Measurements from ENCODE around the gene HNRNPCL1.

HNRNPCL1 gene

DNA sequence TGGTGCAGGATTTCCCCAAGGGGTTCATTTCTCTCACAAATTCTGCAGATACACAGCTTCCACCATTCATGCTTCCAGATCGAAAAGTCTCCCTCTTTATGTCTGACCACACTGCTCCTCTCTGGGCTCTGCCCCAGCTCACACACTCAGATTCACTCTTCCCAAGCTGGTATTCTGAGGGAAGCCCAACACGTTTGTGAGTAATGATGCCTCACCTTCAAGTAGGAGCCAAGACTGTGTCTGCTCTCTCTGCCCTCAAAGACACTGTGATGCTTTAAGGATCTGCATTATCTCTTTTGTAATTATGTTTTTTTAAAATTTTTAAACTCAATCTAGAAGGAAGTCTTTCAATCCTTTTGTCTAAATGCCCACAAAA is 37.1 kb downstream of the HNRNPCL1 start:
- peak; percentile 57 for ATAC-seq (ENCODE audit: low read depth)
- no peaks in the 10 kb centered on the region for H3K9me3 ChIP-seq (ENCODE audit: severe bottlenecking)
- no peaks in the 10 kb centered on the region for H3K4me1 ChIP-seq (ENCODE audit: insufficient read depth, poor library complexity, severe bottlenecking)
- no peaks in the 10 kb centered on the region for H3K27me3 ChIP-seq (ENCODE audit: insufficient read depth, poor library complexity, severe bottlenecking)
- no peak for DNase-seq (ENCODE audit: low spot score)
- no peak for TF ChIP-seq CTCF (IDR thresholded peaks at IDR 0.05; ENCODE audit: poor library complexity, severe bottlenecking)
- no peaks in the 10 kb centered on the region for H3K36me3 ChIP-seq (ENCODE audit: low read depth)
- H3K27ac ChIP-seq (ENCODE audit: poor library complexity, severe bottlenecking) = peak overlapping the region; percentile 60
- no peak overlapping the region for H3K4me3 ChIP-seq (ENCODE audit: severe bottlenecking)

- H3K4me3 ChIP-seq (ENCODE audit: severe bottlenecking) = no peak overlapping the region
- H3K36me3 ChIP-seq (ENCODE audit: low read depth) = no peaks in the 10 kb centered on the region
- H3K9me3 ChIP-seq (ENCODE audit: severe bottlenecking) = no peaks in the 10 kb centered on the region
- H3K27me3 ChIP-seq (ENCODE audit: insufficient read depth, poor library complexity, severe bottlenecking) = no peaks in the 10 kb centered on the region
- H3K27ac ChIP-seq (ENCODE audit: poor library complexity, severe bottlenecking) = peak overlapping the region; percentile 60
- TF ChIP-seq CTCF (IDR thresholded peaks at IDR 0.05; ENCODE audit: poor library complexity, severe bottlenecking) = no peak
- H3K4me1 ChIP-seq (ENCODE audit: insufficient read depth, poor library complexity, severe bottlenecking) = no peaks in the 10 kb centered on the region
- ATAC-seq (ENCODE audit: low read depth) = peak; percentile 88
- no peak for DNase-seq (ENCODE audit: low spot score)
These were observed 37.7 kb downstream of the HNRNPCL1 start for GRCh38 chr1:12810691-12811408.

GRCh38 chr1:12809933-12810332 is 38.6 kb downstream of the HNRNPCL1 start:
- ATAC-seq (ENCODE audit: low read depth) (no peak), DNase-seq (ENCODE audit: low spot score) (no peak)
- Histone ChIP-seq H3K4me1 (ENCODE audit: insufficient read depth, poor library complexity, severe bottlenecking) (no peaks in the 10 kb centered on the region), H3K27ac (ENCODE audit: poor library complexity, severe bottlenecking) (peak overlapping the region; percentile 60), H3K27me3 (ENCODE audit: insufficient read depth, poor library complexity, severe bottlenecking) (no peaks in the 10 kb centered on the region), H3K4me3 (ENCODE audit: severe bottlenecking) (no peak overlapping the region), H3K36me3 (ENCODE audit: low read depth) (no peaks in the 10 kb centered on the region), H3K9me3 (ENCODE audit: severe bottlenecking) (no peaks in the 10 kb centered on the region)
- no peak for TF ChIP-seq CTCF (IDR thresholded peaks at IDR 0.05; ENCODE audit: poor library complexity, severe bottlenecking)

DNA sequence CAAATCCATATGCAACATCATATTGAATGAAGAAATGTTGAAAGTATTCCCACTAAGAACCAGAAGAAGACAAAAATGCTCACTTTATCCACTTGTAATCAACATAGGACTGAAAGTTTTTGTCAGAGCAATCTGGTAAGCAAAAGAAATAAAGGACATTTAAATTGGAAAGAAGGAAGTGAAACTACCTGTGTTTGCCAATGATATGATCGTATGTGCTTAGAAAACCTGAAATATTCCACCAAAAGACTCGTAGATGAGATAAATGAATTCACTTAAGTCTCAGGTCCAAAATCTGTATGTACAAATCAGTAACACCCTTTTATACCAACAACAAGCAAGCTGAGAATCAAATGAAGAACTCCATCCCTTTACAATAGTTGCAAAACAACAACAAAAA is 48.8 kb downstream of the HNRNPCL1 start:
- TF ChIP-seq CTCF (IDR thresholded peaks at IDR 0.05; ENCODE audit: poor library complexity, severe bottlenecking) = no peak
- Histone ChIP-seq H3K9me3 (ENCODE audit: severe bottlenecking) (no peaks in the 10 kb centered on the region), H3K4me3 (ENCODE audit: severe bottlenecking) (no peak overlapping the region), H3K36me3 (ENCODE audit: low read depth) (no peaks in the 10 kb centered on the region), H3K27me3 (ENCODE audit: insufficient read depth, poor library complexity, severe bottlenecking) (no peaks in the 10 kb centered on the region), H3K4me1 (ENCODE audit: insufficient read depth, poor library complexity, severe bottlenecking) (peaks cover 4% of the 10 kb centered on the region), H3K27ac (ENCODE audit: poor library complexity, severe bottlenecking) (no peak overlapping the region)
- no peak for DNase-seq (ENCODE audit: low spot score)
- ATAC-seq (ENCODE audit: low read depth) = no peak

DNA sequence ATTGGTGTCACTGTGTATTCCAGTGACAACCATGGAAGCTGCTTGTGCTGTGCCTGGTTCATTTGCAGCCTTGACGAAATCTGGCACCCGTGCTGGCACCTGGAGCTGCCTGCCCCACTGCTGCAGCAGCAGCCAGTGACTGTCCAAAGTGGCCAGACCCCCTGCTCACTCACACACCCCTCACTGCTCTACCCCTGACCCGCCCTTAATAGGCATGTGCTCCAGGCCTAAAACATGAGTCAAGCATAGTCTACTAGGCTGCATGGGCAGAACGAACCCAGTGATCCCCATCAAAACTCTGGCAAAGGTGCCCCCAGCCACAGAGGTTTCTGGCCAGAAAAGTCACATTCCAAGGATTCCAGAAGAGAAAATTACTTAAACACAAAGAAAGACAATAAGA is 49.6 kb downstream of the HNRNPCL1 start:
- Histone ChIP-seq H3K4me1 (ENCODE audit: insufficient read depth, poor library complexity, severe bottlenecking) (peaks cover 4% of the 10 kb centered on the region), H3K4me3 (ENCODE audit: severe bottlenecking) (no peak overlapping the region), H3K36me3 (ENCODE audit: low read depth) (no peaks in the 10 kb centered on the region), H3K9me3 (ENCODE audit: severe bottlenecking) (no peaks in the 10 kb centered on the region), H3K27me3 (ENCODE audit: insufficient read depth, poor library complexity, severe bottlenecking) (no peaks in the 10 kb centered on the region), H3K27ac (ENCODE audit: poor library complexity, severe bottlenecking) (no peak overlapping the region)
- ATAC-seq (ENCODE audit: low read depth) = peak; percentile 52; the same call in 2 of the 3 replicates
- DNase-seq (ENCODE audit: low spot score) = no peak
- TF ChIP-seq CTCF (IDR thresholded peaks at IDR 0.05; ENCODE audit: poor library complexity, severe bottlenecking) = no peak
